NOMO-1 (cell line): ENCODE results near the gene SPATA31A3.
"Not testable (repeated sequence)": the region's sequence is repeated elsewhere in the genome, so short reads cannot be mapped to it uniquely, and the experiment has no call there.

Experiments used
- DNase-seq, 2 experiments: peaks; one replicate each; lab custom pipeline; 2025; ENCODE audit not compliant: unreplicated experiment in 2 of 2; lab: John Stamatoyannopoulos, UW

The SPATA31A3 gene

DNA sequence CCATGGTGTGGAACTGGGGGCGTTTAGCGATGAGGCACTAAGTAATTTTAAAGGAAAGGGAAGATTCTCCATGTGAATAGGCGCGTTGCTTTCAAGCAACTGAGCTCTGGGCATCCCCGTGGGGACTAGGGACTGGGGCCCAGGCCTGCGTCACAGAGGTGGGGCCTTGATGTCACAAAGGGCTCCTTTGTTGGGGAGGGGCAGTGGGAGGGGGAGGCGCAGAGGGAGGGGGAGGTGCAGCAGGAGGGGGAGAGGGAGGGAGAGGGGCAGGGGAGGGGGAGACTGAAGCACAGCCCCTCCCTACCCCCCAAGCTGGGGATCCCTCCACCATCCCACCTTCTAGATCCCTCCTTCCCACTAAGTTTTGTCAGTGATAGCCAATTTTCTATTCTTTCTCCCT is at the start of gene SPATA31A3:
Gene SPATA31A3, minus strand, starts transcription at position 101 of the 400 bp plus-strand sequence. Its CDS starts 29 bp downstream, at position 72.
- not testable (repeated sequence) for DNase-seq

DNA sequence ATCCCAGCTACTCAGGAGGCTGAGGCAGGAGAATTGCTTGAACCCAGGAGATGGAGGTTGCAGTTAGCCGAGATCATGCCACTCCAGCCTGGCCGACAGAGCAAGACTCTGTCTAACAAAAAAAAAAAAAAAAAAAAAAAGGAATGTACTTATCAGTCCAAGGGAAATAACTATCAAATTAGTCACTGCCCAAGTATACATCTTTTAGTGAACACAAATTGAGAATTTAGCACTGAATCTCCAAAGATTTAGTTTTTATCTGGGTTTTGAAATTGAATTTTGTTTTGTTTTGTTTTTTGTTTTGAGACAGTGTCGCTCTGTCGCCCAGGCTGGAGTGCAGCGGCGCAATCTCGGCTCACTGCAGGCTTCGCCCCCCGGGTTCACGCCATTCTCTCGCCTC is 39.8 kb downstream of the SPATA31A3 start:
- DNase-seq, result not testable (repeated sequence)

DNA sequence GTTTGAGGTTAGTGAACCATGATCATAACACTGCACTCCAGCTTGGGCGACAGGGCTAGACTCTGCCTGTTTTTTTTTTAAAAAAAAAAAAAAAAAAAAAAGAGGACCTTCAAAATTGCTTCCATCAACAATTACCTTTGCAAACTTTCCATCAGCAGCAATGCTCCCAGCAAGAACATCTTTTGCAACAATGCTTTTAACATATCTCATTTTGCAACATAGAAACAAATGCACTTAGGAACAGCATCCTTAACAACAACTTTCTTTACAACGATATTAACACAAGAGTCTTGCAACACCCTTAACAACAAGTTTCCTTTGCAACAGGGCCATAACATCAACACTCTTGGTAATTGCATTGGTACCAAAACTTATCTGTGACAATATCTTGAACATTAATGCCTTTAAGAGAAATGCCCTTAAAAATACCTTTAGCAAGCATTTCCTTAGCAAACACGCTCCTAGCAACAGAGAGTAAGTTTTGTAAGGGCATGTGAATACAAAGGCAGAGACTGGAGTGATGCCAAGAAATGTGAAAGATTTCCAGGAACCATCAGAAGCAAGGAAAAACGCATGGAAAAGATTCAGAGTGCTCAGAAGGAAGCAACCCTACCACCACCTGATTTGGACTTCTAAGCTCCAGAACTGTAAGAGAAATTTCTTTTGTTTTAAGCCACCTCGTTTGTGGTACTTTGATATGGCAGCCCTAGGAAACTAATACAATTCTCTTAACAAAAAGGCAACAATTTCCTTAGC is 49.8 kb downstream of the SPATA31A3 start:
- DNase-seq, result not testable (repeated sequence)

DNA sequence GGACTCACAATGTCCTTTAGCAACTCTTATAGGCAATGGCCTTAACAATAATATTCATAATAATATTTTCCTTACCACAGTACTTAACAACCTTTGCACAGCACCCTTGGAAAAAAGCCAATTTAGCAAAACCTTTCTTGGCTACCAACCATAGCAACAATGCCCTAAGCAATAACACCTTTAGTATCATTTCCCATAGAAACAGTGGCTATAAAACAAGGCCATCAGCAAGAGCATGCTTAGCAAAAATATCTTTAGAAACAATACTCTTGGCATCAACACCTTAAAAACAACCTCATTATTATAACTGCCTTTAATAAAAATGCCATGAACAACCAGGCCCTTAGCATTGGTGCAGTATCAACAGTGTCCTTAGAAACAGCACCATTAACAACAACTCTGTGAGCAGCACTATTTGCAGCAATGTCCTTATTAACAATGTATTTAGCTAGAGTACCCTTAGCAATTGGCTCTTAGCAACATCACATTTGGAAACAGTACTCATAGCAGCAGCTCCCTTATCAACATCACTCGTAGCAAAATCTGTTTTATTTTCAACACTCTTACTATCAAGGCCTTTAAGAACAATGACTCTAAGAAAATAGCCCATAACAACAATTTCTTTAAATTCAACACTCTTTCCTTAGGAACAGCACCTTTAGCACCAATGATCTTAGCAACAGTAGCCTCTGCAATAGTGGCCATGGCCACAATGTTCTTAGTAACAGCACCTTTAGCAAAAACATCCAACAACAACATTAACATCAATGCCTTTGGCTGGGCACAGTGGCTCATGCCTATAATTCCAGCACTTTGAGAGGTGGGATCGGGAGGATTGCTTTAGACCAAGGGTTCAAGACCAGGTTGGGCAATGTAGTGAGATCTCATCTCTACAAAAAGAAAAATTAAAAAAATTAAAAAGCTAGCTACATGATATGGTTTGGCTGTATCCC is 52.2 kb downstream of the SPATA31A3 start:
- not testable (repeated sequence) for DNase-seq

DNA sequence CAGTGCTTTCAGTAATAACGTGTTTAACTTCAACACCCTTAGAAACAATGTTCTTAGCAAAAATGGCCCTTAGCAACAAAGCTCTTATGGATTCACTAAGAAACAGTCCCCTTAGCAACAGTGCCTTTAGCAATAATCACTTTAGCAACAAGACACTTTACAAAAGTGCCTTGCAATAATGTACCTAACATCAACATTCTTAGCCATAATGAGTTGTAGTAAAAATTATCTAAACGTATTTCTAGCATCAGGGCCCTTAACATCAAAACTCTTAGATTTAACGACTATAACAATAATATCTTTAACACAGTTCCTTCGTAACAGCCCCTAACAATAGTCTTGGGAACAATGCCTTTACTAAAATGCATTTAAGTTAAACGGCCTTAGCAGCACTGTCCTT is 54.0 kb downstream of the SPATA31A3 start:
- not testable (repeated sequence) for DNase-seq

DNA sequence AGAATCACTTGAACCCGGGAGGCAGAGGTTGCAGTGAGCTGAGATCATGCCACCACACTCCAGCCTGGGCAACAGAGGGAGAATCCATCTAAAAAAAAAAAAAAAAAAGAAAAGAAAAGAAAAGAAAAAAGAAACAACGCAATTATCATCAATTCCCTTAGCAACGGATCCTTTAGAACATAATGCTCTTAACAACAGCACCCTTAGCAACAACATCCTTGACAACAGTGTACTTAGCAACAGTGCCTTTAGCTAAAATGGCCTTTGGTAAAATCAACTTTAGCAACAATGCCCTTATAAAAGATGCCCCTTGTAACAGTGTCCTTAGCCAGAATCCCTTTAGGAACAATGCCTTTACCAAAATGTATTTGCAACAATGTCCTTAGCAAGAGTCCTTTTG is 54.7 kb downstream of the SPATA31A3 start:
- not testable (repeated sequence) for DNase-seq
